HG03095 (cell line): ENCODE results near the gene SH3BP2.
A peak's percentile ranks its signal among the peaks of the same experiment; 100 is the strongest.

Source experiments
- ATAC-seq: cut with Tn5 transposase; IDR thresholded peaks from one replicate; pipeline ENCODE4 v1.9.1; 2021; ENCODE audit warnings: moderate library complexity; ENCODE audit not compliant: unreplicated experiment

Gene SH3BP2

DNA sequence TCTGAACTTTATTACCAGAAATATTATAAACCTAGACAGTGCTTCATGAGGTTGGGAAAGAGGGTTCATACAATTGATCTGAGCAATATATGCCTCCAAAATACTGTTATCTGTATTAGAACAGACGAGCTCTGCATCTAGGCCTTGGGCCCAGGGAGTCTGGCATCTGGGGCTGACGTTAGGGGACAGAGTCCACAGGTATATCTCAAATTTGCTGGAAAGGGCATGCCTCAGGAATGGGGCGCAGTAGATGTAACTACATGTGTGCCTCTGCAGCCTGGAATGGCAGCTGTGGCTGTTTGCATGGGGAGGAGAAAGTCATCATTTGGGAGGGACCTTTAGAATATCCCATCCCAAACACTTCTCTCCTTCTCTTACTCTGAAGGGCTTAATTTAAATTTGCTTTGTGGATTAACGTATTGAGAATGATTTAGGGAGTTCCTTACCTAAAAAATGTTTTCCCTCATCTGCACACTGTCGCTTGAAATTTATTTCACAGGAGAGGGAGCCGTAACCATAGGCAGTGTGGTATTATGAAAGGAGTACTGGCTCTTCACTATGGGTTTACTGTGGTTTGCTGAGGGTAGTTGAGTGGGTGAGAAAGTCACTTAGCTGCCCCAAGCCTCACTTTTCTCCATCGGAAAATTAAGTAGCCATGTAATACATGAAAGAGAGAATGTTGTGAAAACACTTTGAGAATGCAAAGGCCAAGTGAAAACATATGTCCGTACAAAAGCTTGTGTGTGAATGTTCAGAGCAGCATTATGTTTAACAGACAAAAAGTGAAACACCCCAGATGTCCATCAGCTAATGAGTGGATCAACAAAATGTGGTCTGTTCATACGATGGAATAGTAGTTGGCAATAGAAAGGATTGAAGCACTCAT lies 56.6 kb downstream of the SH3BP2 start:
- ATAC-seq, result no peak

DNA sequence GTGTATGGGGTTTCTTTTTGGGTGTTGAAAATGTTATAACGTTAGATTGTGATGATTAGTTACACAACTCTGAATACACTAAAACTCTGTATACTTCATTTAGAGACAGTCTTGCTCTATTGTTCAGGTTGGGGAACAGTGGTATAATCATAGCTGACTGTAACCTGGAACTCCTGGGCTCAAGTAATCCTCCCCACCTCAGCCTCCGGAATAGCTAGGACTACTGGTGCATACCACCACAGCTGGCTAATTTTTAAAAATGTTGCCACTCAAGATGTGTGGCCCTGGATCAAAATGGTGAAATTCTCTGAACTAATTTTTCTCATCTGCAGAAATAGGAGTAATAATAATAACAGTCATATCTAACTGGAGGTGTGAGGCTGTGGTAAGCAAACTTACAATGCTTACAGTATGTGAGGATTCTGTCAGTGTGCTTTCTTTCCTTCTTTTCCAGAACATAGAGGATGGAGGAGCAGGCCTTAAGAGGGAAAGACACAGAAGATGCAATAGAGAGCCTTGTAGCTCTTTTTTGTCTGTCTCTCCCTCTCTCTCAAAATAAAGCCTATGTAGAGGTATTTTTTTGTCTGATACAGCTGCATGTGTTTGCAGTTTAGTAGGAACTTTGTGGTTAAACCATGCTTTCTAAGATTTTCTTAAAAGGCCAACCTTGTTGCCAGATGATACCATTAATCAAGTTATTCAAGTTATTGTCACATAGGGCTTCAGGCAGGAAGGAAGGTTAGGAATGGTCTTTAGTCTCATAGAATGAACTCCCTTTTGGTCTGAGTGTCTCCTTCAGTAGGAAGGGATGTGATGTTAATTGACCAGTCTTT lies 58.3 kb downstream of the SH3BP2 start:
- no peak for ATAC-seq

- ATAC-seq, result peak; percentile 54
These were observed 59.6 kb downstream of the SH3BP2 start for GRCh38 chr4:2852481-2852921.

GRCh38 chr4:2855584-2855983 lies 62.7 kb downstream of the SH3BP2 start:
- no peak for ATAC-seq

- no peak for ATAC-seq
These were observed 63.4 kb downstream of the SH3BP2 start for GRCh38 chr4:2856266-2856665.

- no peak for ATAC-seq
These were observed 64.6 kb downstream of the SH3BP2 start for GRCh38 chr4:2857349-2857927.

DNA sequence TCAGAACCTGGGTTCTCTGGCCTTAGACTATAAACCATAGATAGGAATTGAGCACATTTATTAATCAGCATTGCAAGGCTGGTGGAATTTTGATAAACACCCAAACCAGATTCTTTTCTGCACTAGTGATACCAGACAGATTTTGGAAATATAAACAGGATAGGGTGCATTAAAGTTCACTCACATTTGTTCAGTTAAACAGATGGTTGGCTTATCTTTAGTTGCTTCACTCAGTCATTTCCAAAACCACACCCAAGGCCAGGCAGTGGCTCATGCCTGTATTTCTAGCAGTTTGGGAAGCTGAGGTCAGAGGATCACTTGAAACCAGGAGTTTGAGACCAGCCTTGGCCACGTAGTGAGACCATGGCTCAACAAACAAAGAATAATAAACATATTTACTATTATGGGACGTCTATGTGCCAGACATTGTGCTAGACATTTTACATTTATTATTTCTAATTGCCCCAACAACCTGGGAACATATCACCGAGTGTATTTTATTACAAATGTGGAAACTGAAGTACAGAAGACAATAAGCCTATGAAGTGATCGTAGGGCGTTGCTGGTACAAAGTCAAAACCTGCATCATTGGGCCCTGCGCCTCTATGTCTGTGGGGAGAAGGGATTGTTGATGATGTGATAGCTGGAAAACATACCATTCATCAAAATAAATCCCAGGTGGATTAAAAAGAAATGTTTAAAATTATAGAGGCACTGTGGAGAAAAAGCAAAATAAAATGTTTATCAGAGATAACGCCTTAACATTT lies 65.7 kb downstream of the SH3BP2 start:
- no peak for ATAC-seq

DNA sequence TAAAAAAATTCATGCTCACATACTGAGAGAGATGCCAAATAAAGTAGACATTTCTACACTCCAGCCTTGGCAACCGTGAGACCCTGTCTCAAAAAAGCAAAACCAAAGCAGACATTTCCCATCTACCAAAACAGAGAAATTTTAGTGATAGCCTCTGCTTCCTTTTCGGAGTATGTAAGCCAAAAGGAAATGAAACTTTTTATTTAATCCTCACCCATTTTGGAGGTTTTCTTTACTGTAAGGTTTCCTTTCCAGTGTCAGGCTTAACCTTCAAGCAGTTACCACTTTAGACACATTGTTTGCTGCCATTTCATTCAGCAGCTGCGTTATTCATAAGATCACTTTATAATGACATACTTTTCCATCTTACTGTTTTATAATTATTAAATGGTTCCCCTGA lies 66.6 kb downstream of the SH3BP2 start:
- ATAC-seq, result no peak

GRCh38 chr4:2860391-2861348 lies 67.8 kb downstream of the SH3BP2 start:
- no peak for ATAC-seq

DNA sequence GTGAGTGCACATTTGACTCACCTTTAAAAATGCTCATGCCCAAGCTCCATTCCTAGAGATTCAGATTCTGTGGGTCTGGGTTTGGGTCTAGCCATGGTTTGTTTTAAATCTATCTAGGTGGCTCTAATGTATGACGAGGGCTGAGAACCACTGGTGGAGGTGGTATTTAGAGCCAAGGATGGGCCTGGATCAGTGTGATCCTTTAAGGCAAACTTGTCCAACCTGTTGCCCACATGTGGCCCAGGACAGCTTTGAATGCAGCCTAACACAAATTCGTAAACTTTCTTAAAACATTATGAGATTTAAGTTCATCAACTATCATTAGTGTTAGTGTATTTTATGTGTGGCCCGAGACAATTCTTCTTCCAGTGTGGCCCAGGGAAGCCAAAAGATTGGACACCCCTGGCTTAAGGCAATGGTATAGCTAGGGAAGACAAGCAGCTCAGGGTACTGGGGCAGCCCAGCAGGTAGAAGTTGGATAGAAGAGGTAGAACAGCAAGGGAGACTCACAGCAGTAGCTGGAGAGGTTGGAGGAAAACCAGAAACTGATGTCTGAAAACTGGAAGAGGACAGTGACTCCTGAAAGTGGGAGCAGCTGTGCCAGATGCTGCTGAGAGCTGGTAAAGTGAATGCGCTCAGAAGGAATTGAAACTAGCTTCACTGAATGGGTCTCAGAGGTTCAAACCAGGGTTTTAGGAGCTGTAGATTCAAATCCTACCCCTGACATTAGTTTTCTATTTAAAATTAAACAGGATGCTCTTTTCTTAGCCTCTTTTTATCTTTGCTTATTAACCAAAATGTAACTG lies 68.9 kb downstream of the SH3BP2 start:
- ATAC-seq, result no peak

DNA sequence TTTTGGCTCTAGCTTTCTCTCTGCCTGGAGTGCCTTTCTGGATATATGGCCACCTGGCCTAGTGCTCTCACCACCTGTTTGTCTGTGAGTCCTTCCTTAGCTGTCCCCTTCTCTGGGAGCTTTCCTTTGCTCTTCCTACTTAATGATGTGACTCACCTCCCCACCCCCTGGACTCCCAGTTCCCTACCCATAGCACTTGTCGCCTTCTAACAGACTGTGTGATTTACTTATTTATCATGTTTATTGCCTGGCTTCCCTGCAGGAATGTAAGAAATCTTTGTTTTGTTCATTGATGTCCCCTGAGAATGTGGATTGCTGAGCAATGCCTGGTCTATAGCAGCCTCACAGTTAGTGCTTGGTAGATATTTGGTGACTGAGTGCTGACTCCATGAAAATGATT lies 69.6 kb downstream of the SH3BP2 start:
- ATAC-seq, result no peak

GRCh38 chr4:2863649-2864048 lies 70.8 kb downstream of the SH3BP2 start:
- ATAC-seq, result no peak

DNA sequence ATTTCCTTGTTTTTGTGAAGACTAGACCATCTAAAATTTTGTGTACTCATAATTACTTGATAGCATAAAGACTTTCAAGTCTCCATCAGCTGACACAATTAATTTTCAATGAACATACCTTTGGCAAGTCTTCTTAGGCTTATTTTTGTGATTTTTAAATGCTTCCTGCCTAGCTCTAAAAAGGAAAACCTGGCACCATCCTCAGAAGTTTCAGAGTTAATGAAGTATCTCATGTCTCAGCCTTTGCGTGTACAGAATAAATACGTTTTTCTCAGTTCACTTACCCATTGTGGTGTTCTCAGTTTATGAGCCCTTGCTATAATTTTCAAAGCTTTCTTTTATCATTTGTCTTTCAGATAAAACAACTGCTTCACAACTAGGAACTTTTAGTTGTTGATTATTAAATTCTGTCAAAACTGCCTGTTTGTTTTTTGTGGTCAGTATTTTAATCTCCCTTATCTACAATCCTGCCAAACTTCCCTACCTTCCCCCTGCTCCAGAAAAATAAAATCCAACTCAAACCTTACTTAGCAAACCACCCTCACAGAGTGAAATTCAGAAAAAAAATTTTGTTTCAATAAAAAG lies 72.4 kb downstream of the SH3BP2 start:
- no peak for ATAC-seq

DNA sequence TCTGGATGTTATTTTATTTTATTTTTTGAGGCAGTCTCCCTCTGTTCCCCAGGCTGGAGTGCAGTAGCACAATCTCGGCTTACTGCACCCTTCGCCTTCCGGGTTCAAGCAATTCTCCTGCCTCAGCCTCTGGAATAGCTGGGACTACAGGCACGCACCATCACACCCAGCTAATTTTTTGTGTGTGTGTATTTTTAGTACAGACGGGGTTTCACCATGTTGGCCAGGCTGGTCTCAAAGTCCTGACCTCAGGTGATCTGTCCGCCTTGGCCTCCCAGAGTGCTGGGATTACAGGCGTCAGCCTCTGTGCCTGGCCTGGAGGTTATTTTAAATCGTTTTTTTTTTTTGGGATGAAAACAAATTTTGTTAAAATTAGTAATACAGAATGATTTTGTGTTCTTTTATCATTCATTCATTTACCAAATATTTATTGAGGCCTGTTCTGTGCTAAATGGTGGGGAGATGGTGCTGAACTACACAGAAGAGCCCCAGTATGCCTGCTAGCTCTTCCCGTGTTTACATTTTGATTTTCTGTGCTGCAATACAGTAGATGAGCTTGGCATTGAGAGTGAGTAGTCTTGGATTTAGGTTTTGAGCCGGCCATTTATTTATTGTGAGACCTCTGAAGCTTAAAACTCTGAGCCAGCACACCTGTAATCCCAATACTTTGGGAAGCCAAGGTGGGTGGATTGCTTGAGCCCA lies 73.4 kb downstream of the SH3BP2 start:
- ATAC-seq, result no peak

- no peak for ATAC-seq
These were observed 74.0 kb downstream of the SH3BP2 start for GRCh38 chr4:2866891-2867290.

GRCh38 chr4:2867758-2868491 lies 75.0 kb downstream of the SH3BP2 start:
- ATAC-seq, result no peak

DNA sequence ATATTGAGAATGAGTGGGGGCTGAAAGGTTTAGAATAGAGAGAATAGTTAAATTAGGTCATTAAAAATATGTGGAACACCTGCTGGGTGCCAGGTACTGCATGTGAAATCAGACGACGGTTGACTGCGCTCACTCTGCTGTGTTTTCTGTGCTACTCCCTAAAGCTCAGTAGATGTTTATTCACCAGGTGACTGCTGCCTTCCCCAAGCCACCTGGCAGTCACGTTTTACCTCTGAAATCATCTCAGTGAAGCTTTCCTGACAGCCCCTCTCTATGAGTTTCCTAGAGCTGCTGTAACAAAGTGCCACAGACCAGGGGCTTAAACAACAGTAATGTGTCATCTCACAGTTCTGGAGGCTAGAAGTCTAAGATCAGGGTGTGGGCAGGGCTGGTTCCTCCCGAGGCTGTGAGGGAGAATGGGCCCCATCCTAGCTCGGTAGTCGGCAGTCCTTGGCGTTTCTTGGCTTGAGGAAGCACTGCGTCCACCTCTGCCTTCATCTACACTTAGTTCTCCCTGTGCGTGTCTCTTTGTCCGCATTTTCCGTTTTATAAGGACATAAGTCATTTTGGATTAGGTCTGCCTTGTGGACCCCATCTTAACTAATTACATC lies 76.1 kb downstream of the SH3BP2 start:
- ATAC-seq, result no peak
